Neural progenitor cell (in vitro differentiated cells): Measurements from ENCODE around the gene PHF12.

Experiments used
- CTCF ChIP-seq: fragments of 200-600 bp; sonication (generic); IDR thresholded peaks from 2 replicates; pipeline ENCODE4 v1.5.1; 2017; ENCODE audit warnings: antibody characterized with exemption, mild to moderate bottlenecking
- EZH2 ChIP-seq: fragments of 200-600 bp; sonication (generic); IDR thresholded peaks from 2 replicates; pipeline ENCODE4 v1.6.1; 2017; ENCODE audit warnings: antibody characterized with exemption, mild to moderate bottlenecking, moderate library complexity
- EZH2phosphoT487 ChIP-seq: fragments of 200-600 bp; sonication (generic); IDR thresholded peaks from 2 replicates; pipeline ENCODE4 v1.6.1; 2017; ENCODE audit warnings: antibody characterized with exemption

GRCh38 chr17:28926786-28927185 is 24.5 kb downstream of the PHF12 start:
- TF ChIP-seq CTCF = no peak
- no peak for TF ChIP-seq EZH2
- no peak for TF ChIP-seq EZH2phosphoT487
